DND-41 (cell line): ENCODE measurements around the gene MIPEP.

Source experiments
- ATAC-seq: fragments of 200-7000 bp; cut with Tn5 transposase; 3 replicates; pipeline ENCODE4 v1.9.1; 2021; ENCODE audit warnings: low read depth; ENCODE audit not compliant: insufficient read depth
- DNase-seq: peaks from one replicate; pipeline ENCODE4 v3.0.0-alpha.2; 2020
- H2AFZ ChIP-seq: 2 replicates; pipeline ENCODE4 v1.6.0; 2012; ENCODE audit warnings: low read depth, low read length
- H3K27ac ChIP-seq: 2 replicates; pipeline ENCODE4 v1.5.1; 2012; ENCODE audit warnings: low read length, inconsistent platforms
- H3K27me3 ChIP-seq: fragments of 200-600 bp; sonication (generic); 2 replicates; pipeline ENCODE4 v1.6.0; 2012; ENCODE audit warnings: low read length, mild to moderate bottlenecking, inconsistent platforms; ENCODE audit not compliant: insufficient read depth, poor library complexity
- H3K36me3 ChIP-seq: 2 replicates; pipeline ENCODE4 v1.5.1; 2012; ENCODE audit warnings: low read length, inconsistent platforms; ENCODE audit not compliant: insufficient read depth
- H3K4me1 ChIP-seq: 2 replicates; pipeline ENCODE4 v1.5.1; 2012; ENCODE audit warnings: mild to moderate bottlenecking, low read length; ENCODE audit not compliant: insufficient read depth
- H3K4me2 ChIP-seq: 2 replicates; pipeline ENCODE4 v1.6.0; 2012; ENCODE audit warnings: mild to moderate bottlenecking, moderate library complexity, low read length, inconsistent platforms; ENCODE audit not compliant: insufficient read depth
- H3K4me3 ChIP-seq, 2 experiments: fragments of 200-600 bp in 1 of 2; shearing (Covaris generic) in 1 of 2; 2 replicates each; pipeline ENCODE4 v1.5.1; 2012 to 2016; ENCODE audit warnings: inconsistent platforms in 2 of 2, low read length in 2 of 2, mild to moderate bottlenecking in 2 of 2, low read depth in 1 of 2, moderate library complexity in 1 of 2
- H3K79me2 ChIP-seq: 2 replicates; pipeline ENCODE4 v1.6.0; 2012; ENCODE audit warnings: low read length, inconsistent platforms; ENCODE audit not compliant: insufficient read depth
- H3K9ac ChIP-seq: 2 replicates; pipeline ENCODE4 v1.6.0; 2012; ENCODE audit warnings: low read depth, mild to moderate bottlenecking, inconsistent platforms, low read length, moderate library complexity
- H3K9me3 ChIP-seq: 2 replicates; pipeline ENCODE4 v1.5.1; 2012; ENCODE audit warnings: low read length, moderate library complexity, mild to moderate bottlenecking, inconsistent platforms; ENCODE audit not compliant: insufficient read depth, severe bottlenecking
- H4K20me1 ChIP-seq: 2 replicates; pipeline ENCODE4 v1.6.0; 2012; ENCODE audit warnings: low read length; ENCODE audit not compliant: insufficient read depth
- EZH2 ChIP-seq: IDR thresholded peaks from 3 replicates; pipeline ENCODE4 v1.6.1; 2012; ENCODE audit warnings: borderline replicate concordance, low read depth, mild to moderate bottlenecking, moderate library complexity, low read length, inconsistent platforms; ENCODE audit not compliant: severe bottlenecking
- TF ChIP-seq, protein P1 (sequence below): IDR thresholded peaks from 2 replicates; pipeline ENCODE4 v1.5.1; 2012; ENCODE audit warnings: borderline replicate concordance, low read length, moderate library complexity, mild to moderate bottlenecking; ENCODE audit not compliant: poor library complexity, severe bottlenecking; ENCODE audit errors: extremely low read depth

Gene MIPEP

DNA sequence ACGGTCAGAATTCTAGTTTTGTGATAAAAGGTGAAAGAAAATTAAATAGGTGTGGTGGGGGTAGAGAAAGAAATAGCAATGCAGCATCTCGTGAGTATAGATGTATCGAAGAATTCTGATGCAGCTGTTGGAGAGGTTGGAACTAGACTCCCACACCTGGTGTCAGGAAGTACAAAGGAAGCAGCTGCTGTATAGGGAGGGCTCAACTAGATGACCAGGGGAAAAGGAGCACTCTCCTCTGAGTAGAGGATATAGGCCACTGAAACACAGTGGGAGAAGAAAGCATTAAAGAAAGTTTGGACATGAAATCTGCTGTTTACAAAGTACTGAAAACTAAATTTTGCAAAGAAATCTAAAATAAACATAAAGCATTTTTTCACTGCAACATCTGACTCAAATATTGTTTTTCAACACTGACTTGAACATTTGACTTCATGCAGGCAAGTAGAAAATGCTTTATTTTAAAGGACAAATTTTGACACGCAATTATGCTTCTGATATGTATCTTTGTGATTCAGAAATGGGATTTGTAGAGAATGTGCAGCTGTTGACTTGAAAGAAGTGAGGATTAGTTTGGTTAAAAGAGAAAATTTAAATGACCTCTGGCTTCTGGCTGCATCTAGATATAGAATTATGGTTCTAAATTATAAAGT is 82.2 kb downstream of the MIPEP start:
- DNase-seq: no peak

DNA sequence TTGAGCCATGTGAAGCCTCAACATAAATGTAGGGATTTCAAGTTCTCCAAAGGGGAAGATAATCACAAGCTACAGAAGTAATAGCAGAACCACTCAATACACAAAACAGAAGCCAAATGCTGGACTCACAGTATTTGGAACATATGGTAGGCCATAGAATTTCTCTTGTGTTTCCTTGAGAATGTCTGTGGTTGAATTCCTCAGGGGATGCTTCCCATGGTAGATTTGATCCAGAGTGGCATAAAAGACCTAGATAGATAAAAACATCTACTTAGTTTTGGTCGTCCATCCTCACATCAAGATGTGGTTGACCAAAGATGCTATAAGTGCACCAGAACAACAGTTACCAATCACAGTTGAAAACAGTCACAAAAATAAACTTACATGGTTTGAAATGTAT is 83.4 kb downstream of the MIPEP start:
- Histone ChIP-seq H3K4me1 (no peaks in the 10 kb centered on the region), H3K79me2 (no peaks in the 10 kb centered on the region), H3K9me3 (no peaks in the 10 kb centered on the region), H3K4me3 (no peak overlapping the region), H2AFZ (no peak overlapping the region), H3K27me3 (no peaks in the 10 kb centered on the region), H3K9ac (no peak overlapping the region), H3K4me2 (no peak overlapping the region), H4K20me1 (no peaks in the 10 kb centered on the region), H3K36me3 (peaks cover 9% of the 10 kb centered on the region; the same call in 1 of the 2 replicates), H3K27ac (no peak overlapping the region)
- TF ChIP-seq EZH2: no peak
- TF ChIP-seq, protein P1, sequence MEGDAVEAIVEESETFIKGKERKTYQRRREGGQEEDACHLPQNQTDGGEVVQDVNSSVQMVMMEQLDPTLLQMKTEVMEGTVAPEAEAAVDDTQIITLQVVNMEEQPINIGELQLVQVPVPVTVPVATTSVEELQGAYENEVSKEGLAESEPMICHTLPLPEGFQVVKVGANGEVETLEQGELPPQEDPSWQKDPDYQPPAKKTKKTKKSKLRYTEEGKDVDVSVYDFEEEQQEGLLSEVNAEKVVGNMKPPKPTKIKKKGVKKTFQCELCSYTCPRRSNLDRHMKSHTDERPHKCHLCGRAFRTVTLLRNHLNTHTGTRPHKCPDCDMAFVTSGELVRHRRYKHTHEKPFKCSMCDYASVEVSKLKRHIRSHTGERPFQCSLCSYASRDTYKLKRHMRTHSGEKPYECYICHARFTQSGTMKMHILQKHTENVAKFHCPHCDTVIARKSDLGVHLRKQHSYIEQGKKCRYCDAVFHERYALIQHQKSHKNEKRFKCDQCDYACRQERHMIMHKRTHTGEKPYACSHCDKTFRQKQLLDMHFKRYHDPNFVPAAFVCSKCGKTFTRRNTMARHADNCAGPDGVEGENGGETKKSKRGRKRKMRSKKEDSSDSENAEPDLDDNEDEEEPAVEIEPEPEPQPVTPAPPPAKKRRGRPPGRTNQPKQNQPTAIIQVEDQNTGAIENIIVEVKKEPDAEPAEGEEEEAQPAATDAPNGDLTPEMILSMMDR: no peak
- DNase-seq (no peak), ATAC-seq (no peak)

More for the DNA sequence above, 82.2 kb downstream of the MIPEP start:
- no peak overlapping the region for H3K9ac ChIP-seq
- H3K27me3 ChIP-seq: no peaks in the 10 kb centered on the region
- H3K4me2 ChIP-seq: no peak overlapping the region
- no peaks in the 10 kb centered on the region for H3K4me1 ChIP-seq
- H3K36me3 ChIP-seq: peaks cover 9% of the 10 kb centered on the region; the same call in 1 of the 2 replicates
- no peak for ATAC-seq
- no peak overlapping the region for H2AFZ ChIP-seq
- no peaks in the 10 kb centered on the region for H3K79me2 ChIP-seq
- no peak for TF ChIP-seq EZH2
- TF ChIP-seq, protein P1: no peak
- no peak overlapping the region for H3K27ac ChIP-seq
- no peak overlapping the region for H3K4me3 ChIP-seq
- H4K20me1 ChIP-seq: no peaks in the 10 kb centered on the region
- no peaks in the 10 kb centered on the region for H3K9me3 ChIP-seq

DNA sequence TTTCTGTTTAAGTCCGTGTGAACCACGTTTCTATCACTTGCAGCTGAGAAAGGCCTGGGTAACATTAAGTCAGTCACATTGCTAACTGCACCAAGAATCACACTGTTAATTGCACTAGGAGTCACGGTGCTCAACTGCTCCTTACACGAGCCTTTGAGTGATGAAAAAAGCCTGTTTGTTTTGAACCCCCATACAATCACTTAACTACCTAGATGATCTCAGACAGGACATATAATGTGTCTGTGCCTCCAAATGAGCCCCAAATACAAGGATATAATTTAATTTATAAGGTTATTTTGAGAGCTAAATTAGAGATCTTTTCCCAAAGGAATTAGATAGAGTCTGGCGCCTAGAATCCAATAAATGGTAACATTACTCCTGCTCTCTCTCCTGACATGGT is 84.1 kb downstream of the MIPEP start:
- no peak overlapping the region for H3K9ac ChIP-seq
- ATAC-seq: no peak
- H2AFZ ChIP-seq: no peak overlapping the region
- H3K27me3 ChIP-seq: no peaks in the 10 kb centered on the region
- no peaks in the 10 kb centered on the region for H4K20me1 ChIP-seq
- H3K36me3 ChIP-seq: peaks cover 9% of the 10 kb centered on the region; the same call in 1 of the 2 replicates
- no peak overlapping the region for H3K4me2 ChIP-seq
- no peak for TF ChIP-seq EZH2
- TF ChIP-seq, protein P1: no peak
- H3K79me2 ChIP-seq: no peaks in the 10 kb centered on the region
- H3K4me3 ChIP-seq: no peak overlapping the region
- no peak for DNase-seq
- no peak overlapping the region for H3K27ac ChIP-seq
- H3K9me3 ChIP-seq: no peaks in the 10 kb centered on the region
- peaks cover 3% of the 10 kb centered on the region; the same call in 1 of the 2 replicates for H3K4me1 ChIP-seq
